GM21619 (cell line): Measurements from ENCODE around the gene CDS2.

Experiments
- ATAC-seq: cut with Tn5 transposase; IDR thresholded peaks from one replicate; pipeline ENCODE4 v1.9.1; 2021; ENCODE audit not compliant: unreplicated experiment

The CDS2 gene

GRCh38 chr20:5150226-5151076 lies 23.6 kb downstream of the CDS2 start:
- no peak for ATAC-seq

GRCh38 chr20:5153152-5153467 lies 26.3 kb downstream of the CDS2 start:
- ATAC-seq, result no peak

GRCh38 chr20:5153612-5154542 lies 27.1 kb downstream of the CDS2 start:
- no peak for ATAC-seq

- ATAC-seq, result no peak
These were observed 27.7 kb downstream of the CDS2 start for GRCh38 chr20:5154543-5154925.

- ATAC-seq, result no peak
These were observed 28.6 kb downstream of the CDS2 start for GRCh38 chr20:5155404-5155803.

- ATAC-seq, result no peak
These were observed 30.1 kb downstream of the CDS2 start for GRCh38 chr20:5156675-5157448.

- no peak for ATAC-seq
These were observed 33.1 kb downstream of the CDS2 start for GRCh38 chr20:5159928-5160327.

GRCh38 chr20:5160882-5161281 lies 34.1 kb downstream of the CDS2 start:
- ATAC-seq, result no peak

- ATAC-seq, result no peak
These were observed 34.8 kb downstream of the CDS2 start for GRCh38 chr20:5161536-5162164.

GRCh38 chr20:5164645-5165625 lies 38.1 kb downstream of the CDS2 start:
- no peak for ATAC-seq

GRCh38 chr20:5168651-5169396 lies 42.0 kb downstream of the CDS2 start:
- ATAC-seq, result no peak

- ATAC-seq, result no peak
These were observed 43.5 kb downstream of the CDS2 start for GRCh38 chr20:5170341-5170740.

- ATAC-seq, result no peak
These were observed 44.4 kb downstream of the CDS2 start for GRCh38 chr20:5171064-5171789.

- ATAC-seq, result peak; percentile 24
These were observed 45.0 kb downstream of the CDS2 start for GRCh38 chr20:5171790-5172164.

- peak; percentile 47 for ATAC-seq
These were observed 45.4 kb downstream of the CDS2 start for GRCh38 chr20:5172167-5172601.

- ATAC-seq, result no peak
These were observed 46.2 kb downstream of the CDS2 start for GRCh38 chr20:5172903-5173463.

GRCh38 chr20:5173751-5174150 lies 46.9 kb downstream of the CDS2 start:
- ATAC-seq, result no peak

- no peak for ATAC-seq
These were observed 50.3 kb downstream of the CDS2 start for GRCh38 chr20:5177071-5177470.
